Measurements from ENCODE around the gene UBASH3B.

UBASH3B gene

GRCh38 chr11:122769126-122769780 is 113.7 kb downstream of the UBASH3B start:
- no peak for TF ChIP-seq CTCF (conservative IDR thresholded peaks at IDR 0.05; ENCODE audit: low read depth)
- ChIA-PET CTCF (interaction anchor here (0.6 kb wide), 1 partner anchor 113 kb away, joined by 7 read pairs; no protein-coding TSS in a partner anchor), POLR2A (ENCODE audit: low non-redundant PET) (no interaction called here)
- no peak overlapping the region for H3K27ac ChIP-seq
- no peak for DNase-seq (ENCODE audit: low spot score)

- POLR2A ChIA-PET (ENCODE audit: low non-redundant PET), result no interaction called here
- CTCF ChIA-PET, result interaction anchor here (1.2 kb wide), 1 partner anchor 8 kb away, joined by 3 read pairs; no protein-coding TSS in a partner anchor
- no peak for TF ChIP-seq CTCF (conservative IDR thresholded peaks at IDR 0.05; ENCODE audit: low read depth)
- no peak for DNase-seq (ENCODE audit: low spot score)
- peak overlapping the region; percentile 55 for H3K27ac ChIP-seq
Measured at GRCh38 chr11:122772945-122773344, 117.4 kb downstream of the UBASH3B start.

DNA sequence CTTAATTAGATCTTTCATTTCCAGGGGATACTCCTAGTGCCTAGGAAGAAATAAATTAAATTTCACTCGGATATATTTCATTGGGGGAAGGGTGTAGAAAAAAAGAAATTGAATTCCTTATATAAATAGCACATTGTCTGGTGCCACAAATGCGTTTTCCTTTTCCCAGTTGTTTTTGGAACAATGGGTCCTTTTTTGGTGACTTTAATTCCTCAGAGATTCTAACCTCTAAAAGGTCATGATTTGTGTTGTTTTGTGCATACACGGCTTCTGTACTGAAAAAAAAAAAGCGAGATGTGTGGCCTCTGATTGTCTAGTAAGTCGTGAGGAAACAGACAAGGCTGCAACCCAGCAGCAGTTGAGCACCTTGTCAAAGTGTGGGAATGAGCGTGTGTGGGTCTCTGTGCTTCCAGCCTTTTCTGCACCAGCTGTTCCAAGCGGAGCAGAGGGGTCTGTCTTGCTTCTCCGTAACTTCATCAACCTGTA is 118.3 kb downstream of the UBASH3B start:
- POLR2A ChIA-PET (ENCODE audit: low non-redundant PET), result no interaction called here
- TF ChIP-seq CTCF (conservative IDR thresholded peaks at IDR 0.05; ENCODE audit: low read depth), result no peak
- CTCF ChIA-PET, result interaction anchor here (0.6 kb wide), 1 partner anchor 145 kb away, joined by 3 read pairs; no protein-coding TSS in a partner anchor
- H3K27ac ChIP-seq, result no peak overlapping the region
- no peak for DNase-seq (ENCODE audit: low spot score)

GRCh38 chr11:122775675-122776271 is 120.3 kb downstream of the UBASH3B start:
- ChIA-PET CTCF (interaction anchor here (0.6 kb wide), 1 partner anchor 174 kb away, joined by 3 read pairs; no protein-coding TSS in a partner anchor), POLR2A (ENCODE audit: low non-redundant PET) (no interaction called here)
- no peak for TF ChIP-seq CTCF (conservative IDR thresholded peaks at IDR 0.05; ENCODE audit: low read depth)
- H3K27ac ChIP-seq, result no peak overlapping the region
- DNase-seq (ENCODE audit: low spot score), result no peak

DNA sequence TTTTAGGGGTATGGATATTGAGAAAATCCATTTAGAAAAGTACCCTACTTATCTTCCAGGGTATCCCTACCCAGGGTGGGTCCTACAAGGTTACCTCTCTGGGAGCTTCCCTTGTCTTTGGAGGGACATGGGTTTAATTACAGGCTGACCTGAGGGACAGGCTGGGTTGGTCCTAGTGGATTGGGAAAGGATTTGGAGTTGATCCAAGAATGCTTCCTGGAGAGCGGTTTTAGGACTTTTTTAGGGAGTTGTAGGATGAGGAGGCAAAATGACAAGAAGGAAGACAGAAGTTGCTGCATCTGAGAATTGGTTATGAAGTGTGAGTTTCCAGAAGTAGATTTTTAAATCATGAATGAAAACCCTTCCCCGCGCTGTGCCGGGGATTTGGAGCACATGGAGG is 121.0 kb downstream of the UBASH3B start:
- no peak for DNase-seq (ENCODE audit: low spot score)
- no peak overlapping the region for H3K27ac ChIP-seq
- no peak for TF ChIP-seq CTCF (conservative IDR thresholded peaks at IDR 0.05; ENCODE audit: low read depth)
- CTCF ChIA-PET, result interaction anchor here (0.7 kb wide), 1 partner anchor 87 kb away, joined by 3 read pairs; no protein-coding TSS in a partner anchor
- POLR2A ChIA-PET (ENCODE audit: low non-redundant PET), result no interaction called here

DNA sequence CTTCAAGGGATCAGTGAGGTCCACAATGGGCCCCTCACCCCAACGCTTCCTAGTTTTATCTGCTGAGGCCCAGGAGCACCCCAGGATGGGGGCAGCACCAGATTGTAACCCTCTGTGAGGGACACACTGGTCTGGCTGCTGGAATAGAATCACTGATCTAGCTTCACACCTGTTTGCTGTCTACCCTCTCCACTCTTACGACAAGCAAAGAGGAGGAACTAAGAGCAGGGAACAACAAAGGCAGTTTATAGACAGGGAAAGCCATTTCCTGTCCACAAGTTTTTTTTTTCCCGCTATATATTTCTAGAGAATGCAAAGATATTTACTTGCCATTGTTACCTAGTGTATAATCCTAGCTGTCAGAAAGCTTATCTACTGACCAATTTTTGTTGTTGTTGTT is 121.8 kb downstream of the UBASH3B start:
- POLR2A ChIA-PET (ENCODE audit: low non-redundant PET), result no interaction called here

More for the DNA sequence above, 121.8 kb downstream of the UBASH3B start:
- DNase-seq (ENCODE audit: low spot score), result no peak
- CTCF ChIA-PET, result interaction anchor here (0.7 kb wide), 1 partner anchor 11 kb away, joined by 3 read pairs; no protein-coding TSS in a partner anchor
- H3K27ac ChIP-seq, result no peak overlapping the region
- TF ChIP-seq CTCF (conservative IDR thresholded peaks at IDR 0.05; ENCODE audit: low read depth), result no peak
